Skeletal muscle satellite cell (primary cell): ENCODE results near the gene GTF2F2.

Experiments used
- H3K27me3 ChIP-seq: 2 replicates; pipeline ENCODE4 v1.7.0; 2013; ENCODE audit warnings: low read length; ENCODE audit not compliant: control insufficient read depth, insufficient read depth
- H3K36me3 ChIP-seq: 2 replicates; pipeline ENCODE4 v1.7.0; 2013; ENCODE audit warnings: mild to moderate bottlenecking, control low read depth, low read length; ENCODE audit not compliant: insufficient read depth
- H3K4me1 ChIP-seq: 2 replicates; pipeline ENCODE4 v1.7.0; 2013; ENCODE audit warnings: low read length; ENCODE audit not compliant: control insufficient read depth, insufficient read depth
- H3K4me2 ChIP-seq: 2 replicates; pipeline ENCODE4 v1.7.0; 2013; ENCODE audit warnings: mild to moderate bottlenecking, low read length
- H3K4me3 ChIP-seq: 2 replicates; pipeline ENCODE4 v1.7.0; 2013; ENCODE audit warnings: low read length
- H3K9ac ChIP-seq: 2 replicates; pipeline ENCODE4 v1.7.0; 2013; ENCODE audit warnings: mild to moderate bottlenecking, low read depth, low read length, moderate library complexity
- H3K9me3 ChIP-seq: replicated peaks from 2 replicates; pipeline ENCODE4 v1.7.0; 2013; ENCODE audit warnings: mild to moderate bottlenecking, control low read depth, low read length

The GTF2F2 gene

GRCh38 chr13:45276913-45277312, 156.6 kb downstream of the GTF2F2 start:
- peaks cover 17% of the 10 kb centered on the region for H3K36me3 ChIP-seq
- H3K4me3 ChIP-seq: no peak overlapping the region
- H3K9me3 ChIP-seq: peaks cover 5% of the 10 kb centered on the region
- no peak overlapping the region for H3K9ac ChIP-seq
- H3K4me2 ChIP-seq: no peak overlapping the region
- peaks cover 11% of the 10 kb centered on the region for H3K4me1 ChIP-seq
- no peaks in the 10 kb centered on the region for H3K27me3 ChIP-seq

GRCh38 chr13:45278096-45278645, 157.9 kb downstream of the GTF2F2 start:
- H3K9me3 ChIP-seq: peaks cover 5% of the 10 kb centered on the region
- no peaks in the 10 kb centered on the region for H3K27me3 ChIP-seq
- H3K36me3 ChIP-seq: peaks cover 17% of the 10 kb centered on the region
- H3K4me2 ChIP-seq: no peak overlapping the region
- H3K9ac ChIP-seq: no peak overlapping the region
- peaks cover 11% of the 10 kb centered on the region for H3K4me1 ChIP-seq
- H3K4me3 ChIP-seq: no peak overlapping the region

- H3K4me3 ChIP-seq: no peak overlapping the region
- no peaks in the 10 kb centered on the region for H3K27me3 ChIP-seq
- peaks cover 11% of the 10 kb centered on the region for H3K4me1 ChIP-seq
- no peak overlapping the region for H3K4me2 ChIP-seq
- peaks cover 18% of the 10 kb centered on the region for H3K36me3 ChIP-seq
- H3K9me3 ChIP-seq: peaks cover 5% of the 10 kb centered on the region
- H3K9ac ChIP-seq: no peak overlapping the region
These were observed 159.7 kb downstream of the GTF2F2 start for GRCh38 chr13:45280011-45280410.

GRCh38 chr13:45280751-45281634, 160.7 kb downstream of the GTF2F2 start:
- peaks cover 26% of the 10 kb centered on the region for H3K36me3 ChIP-seq
- peaks cover 5% of the 10 kb centered on the region for H3K9me3 ChIP-seq
- H3K4me2 ChIP-seq: peak overlapping the region; percentile 3
- H3K9ac ChIP-seq: no peak overlapping the region
- no peak overlapping the region for H3K4me3 ChIP-seq
- no peaks in the 10 kb centered on the region for H3K27me3 ChIP-seq
- H3K4me1 ChIP-seq: peaks cover 11% of the 10 kb centered on the region

GRCh38 chr13:45282994-45283393, 162.7 kb downstream of the GTF2F2 start:
- H3K4me1 ChIP-seq: peaks cover 11% of the 10 kb centered on the region
- H3K4me3 ChIP-seq: no peak overlapping the region
- peaks cover 23% of the 10 kb centered on the region for H3K36me3 ChIP-seq
- H3K9me3 ChIP-seq: no peaks in the 10 kb centered on the region
- H3K9ac ChIP-seq: no peak overlapping the region
- no peaks in the 10 kb centered on the region for H3K27me3 ChIP-seq
- H3K4me2 ChIP-seq: no peak overlapping the region

- Histone ChIP-seq H3K4me3 (no peak overlapping the region), H3K27me3 (no peaks in the 10 kb centered on the region), H3K4me2 (no peak overlapping the region), H3K9ac (no peak overlapping the region), H3K4me1 (peaks cover 3% of the 10 kb centered on the region), H3K9me3 (no peaks in the 10 kb centered on the region), H3K36me3 (peaks cover 29% of the 10 kb centered on the region)
These were observed 169.7 kb downstream of the GTF2F2 start for GRCh38 chr13:45289936-45290563.

GRCh38 chr13:45292176-45292575, 171.9 kb downstream of the GTF2F2 start:
- no peak overlapping the region for H3K4me2 ChIP-seq
- peaks cover 16% of the 10 kb centered on the region for H3K36me3 ChIP-seq
- H3K4me1 ChIP-seq: peaks cover 6% of the 10 kb centered on the region
- H3K9me3 ChIP-seq: no peaks in the 10 kb centered on the region
- H3K4me3 ChIP-seq: no peak overlapping the region
- H3K27me3 ChIP-seq: no peaks in the 10 kb centered on the region
- H3K9ac ChIP-seq: no peak overlapping the region

- H3K27me3 ChIP-seq: no peaks in the 10 kb centered on the region
- no peaks in the 10 kb centered on the region for H3K9me3 ChIP-seq
- H3K4me3 ChIP-seq: no peak overlapping the region
- peaks cover 12% of the 10 kb centered on the region for H3K4me1 ChIP-seq
- peaks cover 6% of the 10 kb centered on the region for H3K36me3 ChIP-seq
- H3K9ac ChIP-seq: no peak overlapping the region
- no peak overlapping the region for H3K4me2 ChIP-seq
These were observed 175.2 kb downstream of the GTF2F2 start for GRCh38 chr13:45295536-45295935.

GRCh38 chr13:45296259-45296658, 175.9 kb downstream of the GTF2F2 start:
- Histone ChIP-seq H3K9ac (no peak overlapping the region), H3K9me3 (no peaks in the 10 kb centered on the region), H3K4me1 (peaks cover 12% of the 10 kb centered on the region), H3K36me3 (peaks cover 6% of the 10 kb centered on the region), H3K4me3 (no peak overlapping the region), H3K27me3 (no peaks in the 10 kb centered on the region), H3K4me2 (no peak overlapping the region)

GRCh38 chr13:45297456-45298205, 177.3 kb downstream of the GTF2F2 start:
- H3K4me1 ChIP-seq: peaks cover 9% of the 10 kb centered on the region
- H3K36me3 ChIP-seq: no peaks in the 10 kb centered on the region
- no peak overlapping the region for H3K9ac ChIP-seq
- no peak overlapping the region for H3K4me3 ChIP-seq
- no peak overlapping the region for H3K4me2 ChIP-seq
- no peaks in the 10 kb centered on the region for H3K9me3 ChIP-seq
- no peaks in the 10 kb centered on the region for H3K27me3 ChIP-seq

- Histone ChIP-seq H3K9ac (no peak overlapping the region), H3K27me3 (no peaks in the 10 kb centered on the region), H3K4me3 (no peak overlapping the region), H3K9me3 (no peaks in the 10 kb centered on the region), H3K4me2 (no peak overlapping the region), H3K36me3 (no peaks in the 10 kb centered on the region), H3K4me1 (peaks cover 9% of the 10 kb centered on the region)
These were observed 177.8 kb downstream of the GTF2F2 start for GRCh38 chr13:45298206-45298505.
